ENCODE data around the gene AKAP13.
A peak's percentile ranks its signal among the peaks of the same experiment; 100 is the strongest.

The AKAP13 gene

GRCh38 chr15:85412956-85413854, 32.8 kb downstream of the AKAP13 start (continued):
- TF ChIP-seq TSHZ1 (tag by site-specific recombination; IDR thresholded peaks at IDR 0.05; ENCODE audit: borderline replicate concordance): no peak
- peak; percentile 96 for TF ChIP-seq SCRT2 (tag by site-specific recombination; IDR thresholded peaks at IDR 0.05)
- peak; percentile 72; the same call in 1 of the 2 replicates for TF ChIP-seq SP7 (tag by site-specific recombination; IDR thresholded peaks at IDR 0.05)
- TF ChIP-seq ZNF426 (tag by site-specific recombination; IDR thresholded peaks at IDR 0.05): no peak
- TF ChIP-seq ZNF596 (tag by site-specific recombination; IDR thresholded peaks at IDR 0.05): no peak
- TF ChIP-seq ZNF830 (tag by site-specific recombination; IDR thresholded peaks at IDR 0.05; ENCODE audit: low read depth): no peak
- TF ChIP-seq ZNF18 (tag by site-specific recombination; IDR thresholded peaks at IDR 0.05): peak; percentile 55; the same call in 1 of the 2 replicates
- no peak for TF ChIP-seq ZFP41 (tag by site-specific recombination; IDR thresholded peaks at IDR 0.05; ENCODE audit: borderline replicate concordance)
- TF ChIP-seq KLF7 (tag by site-specific recombination; IDR thresholded peaks at IDR 0.05; ENCODE audit: borderline replicate concordance): no peak
- no peak for TF ChIP-seq ZNF391 (tag by site-specific recombination; IDR thresholded peaks at IDR 0.05; ENCODE audit: borderline replicate concordance, low read depth)
- TF ChIP-seq ZNF707 (tag by site-specific recombination; IDR thresholded peaks at IDR 0.05): no peak
- no peak for TF ChIP-seq ZNF518A (tag by site-specific recombination; conservative IDR thresholded peaks at IDR 0.05; ENCODE audit: low read depth)
- TF ChIP-seq ZNF10 (tag by site-specific recombination; IDR thresholded peaks at IDR 0.05): peak; percentile 94
- peak; percentile 83 for TF ChIP-seq ZNF629 (tag by site-specific recombination; IDR thresholded peaks at IDR 0.05)
- no peak for TF ChIP-seq ZNF488 (tag by site-specific recombination; IDR thresholded peaks at IDR 0.05)
- no peak for TF ChIP-seq ZNF792 (tag by site-specific recombination; IDR thresholded peaks at IDR 0.05)
- TF ChIP-seq PRDM6 (tag by site-specific recombination; IDR thresholded peaks at IDR 0.05): peak; percentile 23; the same call in 1 of the 2 replicates
- no peak for TF ChIP-seq ZBTB49 (tag by site-specific recombination; IDR thresholded peaks at IDR 0.05; ENCODE audit: low read depth)
- TF ChIP-seq GLIS1 (tag by site-specific recombination; IDR thresholded peaks at IDR 0.05): peak; percentile 51
- no peak for TF ChIP-seq ZNF558 (tag by site-specific recombination; IDR thresholded peaks at IDR 0.05)
- TF ChIP-seq ZNF76 (tag by site-specific recombination; IDR thresholded peaks at IDR 0.05; ENCODE audit: borderline replicate concordance, low read depth): no peak
- no peak for TF ChIP-seq ZSCAN30 (tag by site-specific recombination; IDR thresholded peaks at IDR 0.05)
- no peak for TF ChIP-seq ZNF214 (tag by site-specific recombination; IDR thresholded peaks at IDR 0.05; ENCODE audit: borderline replicate concordance)

Data from HEK293 (cell line).